ENCODE data around the gene ASCC1.
A peak's percentile ranks its signal among the peaks of the same experiment; 100 is the strongest.

ASCC1 gene

DNA sequence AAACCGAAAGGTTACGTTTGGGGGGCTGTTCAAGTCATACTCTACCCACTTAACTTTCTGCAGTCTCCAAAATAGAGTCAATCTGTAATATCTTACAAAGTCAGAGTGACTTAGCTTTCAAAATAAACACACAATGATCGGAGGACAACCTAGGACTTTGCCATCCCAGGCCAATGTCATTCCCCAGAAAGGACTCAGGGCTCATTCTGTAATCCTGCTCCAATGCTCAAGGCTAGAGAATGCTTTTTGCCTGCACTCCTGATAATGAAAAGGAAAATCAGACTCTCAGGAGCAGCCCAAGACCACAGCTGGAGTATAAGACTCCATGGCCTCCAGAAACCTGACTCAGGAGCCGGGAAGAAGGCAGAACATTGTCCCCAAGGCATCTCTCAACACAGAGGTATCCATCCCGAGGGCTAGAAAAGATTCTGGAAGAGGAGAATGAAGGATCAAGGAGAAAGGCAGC is 28.5 kb upstream of the ASCC1 start:
- H3K27ac ChIP-seq: peak overlapping the region; percentile 43
- TF ChIP-seq, protein P1, sequence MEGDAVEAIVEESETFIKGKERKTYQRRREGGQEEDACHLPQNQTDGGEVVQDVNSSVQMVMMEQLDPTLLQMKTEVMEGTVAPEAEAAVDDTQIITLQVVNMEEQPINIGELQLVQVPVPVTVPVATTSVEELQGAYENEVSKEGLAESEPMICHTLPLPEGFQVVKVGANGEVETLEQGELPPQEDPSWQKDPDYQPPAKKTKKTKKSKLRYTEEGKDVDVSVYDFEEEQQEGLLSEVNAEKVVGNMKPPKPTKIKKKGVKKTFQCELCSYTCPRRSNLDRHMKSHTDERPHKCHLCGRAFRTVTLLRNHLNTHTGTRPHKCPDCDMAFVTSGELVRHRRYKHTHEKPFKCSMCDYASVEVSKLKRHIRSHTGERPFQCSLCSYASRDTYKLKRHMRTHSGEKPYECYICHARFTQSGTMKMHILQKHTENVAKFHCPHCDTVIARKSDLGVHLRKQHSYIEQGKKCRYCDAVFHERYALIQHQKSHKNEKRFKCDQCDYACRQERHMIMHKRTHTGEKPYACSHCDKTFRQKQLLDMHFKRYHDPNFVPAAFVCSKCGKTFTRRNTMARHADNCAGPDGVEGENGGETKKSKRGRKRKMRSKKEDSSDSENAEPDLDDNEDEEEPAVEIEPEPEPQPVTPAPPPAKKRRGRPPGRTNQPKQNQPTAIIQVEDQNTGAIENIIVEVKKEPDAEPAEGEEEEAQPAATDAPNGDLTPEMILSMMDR (conservative IDR thresholded peaks at IDR 0.05): no peak

- TF ChIP-seq, protein P1 (conservative IDR thresholded peaks at IDR 0.05): peak; percentile 33
- H3K27ac ChIP-seq: peak overlapping the region; percentile 43
Observed at GRCh38 chr10:72243822-72244437, 27.9 kb upstream of the ASCC1 start.

GRCh38 chr10:72242675-72243074 is 26.6 kb upstream of the ASCC1 start:
- H3K27ac ChIP-seq: 0 out of 2 replicates have a peak overlapping the region, but pooled peaks have one; percentile 43

DNA sequence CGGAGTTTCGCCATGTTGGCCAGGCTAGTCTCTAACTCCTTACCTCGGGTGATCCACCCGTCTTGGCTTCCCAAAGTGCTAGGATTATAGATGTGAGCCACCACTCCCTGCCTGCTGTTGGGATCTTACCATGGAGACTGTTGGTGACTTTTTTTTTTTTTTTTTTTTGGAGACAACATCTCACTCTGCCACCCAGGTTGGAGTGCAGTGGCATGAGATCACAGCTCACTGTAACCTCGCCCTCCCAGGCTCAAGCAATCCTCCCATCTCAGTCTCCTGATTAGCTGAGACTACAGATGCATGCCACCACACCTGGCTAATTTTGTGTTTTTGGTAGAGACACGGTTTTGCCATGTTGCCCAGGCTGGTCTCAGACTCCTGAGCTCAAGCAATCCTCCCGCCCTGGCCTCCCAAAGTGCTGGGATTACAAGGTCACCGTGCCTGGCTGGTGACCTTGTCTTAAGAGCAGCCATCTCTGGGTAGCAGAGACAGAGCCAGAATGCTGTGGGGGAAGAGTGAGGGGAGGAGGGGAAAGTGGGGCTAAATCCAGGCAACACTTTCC is 25.7 kb upstream of the ASCC1 start:
- no peak overlapping the region for H3K27ac ChIP-seq
- TF ChIP-seq, protein P1 (conservative IDR thresholded peaks at IDR 0.05): no peak

More at GRCh38 chr10:72242675-72243074, 26.6 kb upstream of the ASCC1 start:
- TF ChIP-seq, protein P1 (conservative IDR thresholded peaks at IDR 0.05): no peak

GRCh38 chr10:72240371-72240770 is 24.3 kb upstream of the ASCC1 start:
- H3K27ac ChIP-seq: no peak overlapping the region
- TF ChIP-seq, protein P1 (conservative IDR thresholded peaks at IDR 0.05): no peak

DNA sequence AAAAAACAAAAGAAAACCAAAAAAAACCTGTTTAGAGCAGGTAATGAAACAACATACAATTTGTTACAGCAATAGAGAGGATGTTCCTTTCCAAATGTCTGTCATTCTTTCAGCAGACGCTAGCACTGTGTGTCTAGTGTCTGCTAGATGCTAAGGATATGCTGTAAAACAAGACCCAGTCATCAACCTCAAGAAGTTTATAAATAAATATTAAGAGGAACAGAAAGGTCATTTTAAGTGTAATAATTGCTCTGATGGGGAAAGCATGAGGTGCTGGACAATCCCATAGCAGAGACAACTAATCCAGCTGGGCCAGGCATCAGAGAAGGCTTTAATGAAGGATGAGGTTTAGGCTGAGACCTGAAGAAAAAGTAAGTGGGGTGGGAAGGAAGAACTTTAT is 23.3 kb upstream of the ASCC1 start:
- H3K27ac ChIP-seq: no peak overlapping the region
- TF ChIP-seq, protein P1 (conservative IDR thresholded peaks at IDR 0.05): no peak

DNA sequence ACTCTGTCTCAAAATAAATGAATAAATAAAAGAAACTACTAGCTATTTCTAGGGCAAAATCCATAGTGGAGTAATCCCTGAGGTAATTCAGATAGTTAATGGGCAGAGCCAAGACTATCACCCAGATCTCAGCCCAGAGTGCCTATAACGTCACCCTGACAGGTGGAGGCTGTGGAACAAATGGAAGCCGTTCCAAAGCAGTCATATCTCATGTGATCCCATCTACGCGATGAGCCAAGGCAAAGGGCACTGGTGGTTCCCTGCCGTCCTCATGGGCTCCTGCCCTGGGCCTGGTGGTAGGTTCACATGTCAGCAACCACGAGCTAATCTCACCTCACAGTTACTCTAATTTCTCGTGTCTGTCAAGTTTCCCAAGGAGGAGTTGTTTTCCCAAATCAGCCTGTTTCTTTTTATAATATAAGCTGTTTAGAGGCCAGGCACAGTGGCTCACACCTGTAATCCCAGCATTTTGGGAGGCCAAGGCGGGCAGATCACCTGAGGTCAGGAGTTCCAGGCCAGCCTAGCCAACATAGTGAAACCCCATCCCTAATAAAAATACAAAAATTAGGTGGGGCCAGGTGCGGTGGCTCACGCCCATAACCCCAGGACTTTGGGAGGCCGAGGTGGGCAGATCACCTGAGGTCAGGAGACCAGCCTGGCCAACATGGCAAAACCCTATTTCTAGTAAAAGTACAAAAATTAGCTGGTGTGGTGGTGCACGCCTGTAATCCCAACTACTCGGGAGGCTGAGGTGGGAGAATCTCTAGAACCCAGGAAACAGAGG is 22.5 kb upstream of the ASCC1 start:
- no peak overlapping the region for H3K27ac ChIP-seq
- TF ChIP-seq, protein P1 (conservative IDR thresholded peaks at IDR 0.05): no peak
